GM12873 (cell line): Measurements from ENCODE around the gene ERCC5.
A peak's percentile ranks its signal among the peaks of the same experiment; 100 is the strongest.

ENCODE experiments used
- CTCF ChIP-seq: IDR thresholded peaks from 2 replicates; pipeline ENCODE4 v1.5.1; 2012; ENCODE audit warnings: low read depth, mild to moderate bottlenecking, moderate library complexity, low read length, control low read depth; ENCODE audit not compliant: insufficient read depth; ENCODE audit errors: missing control alignments

Gene ERCC5

GRCh38 chr13:102863590-102863989 is 17.8 kb downstream of the ERCC5 start:
- TF ChIP-seq CTCF = no peak

- no peak for TF ChIP-seq CTCF
Observed at GRCh38 chr13:102868366-102868936, 22.6 kb downstream of the ERCC5 start.

GRCh38 chr13:102869948-102870676 is 24.3 kb downstream of the ERCC5 start:
- peak; percentile 2 for TF ChIP-seq CTCF

GRCh38 chr13:102870677-102871415 is 25.0 kb downstream of the ERCC5 start:
- peak; percentile 72 for TF ChIP-seq CTCF

GRCh38 chr13:102872131-102872530 is 26.3 kb downstream of the ERCC5 start:
- TF ChIP-seq CTCF = no peak

DNA sequence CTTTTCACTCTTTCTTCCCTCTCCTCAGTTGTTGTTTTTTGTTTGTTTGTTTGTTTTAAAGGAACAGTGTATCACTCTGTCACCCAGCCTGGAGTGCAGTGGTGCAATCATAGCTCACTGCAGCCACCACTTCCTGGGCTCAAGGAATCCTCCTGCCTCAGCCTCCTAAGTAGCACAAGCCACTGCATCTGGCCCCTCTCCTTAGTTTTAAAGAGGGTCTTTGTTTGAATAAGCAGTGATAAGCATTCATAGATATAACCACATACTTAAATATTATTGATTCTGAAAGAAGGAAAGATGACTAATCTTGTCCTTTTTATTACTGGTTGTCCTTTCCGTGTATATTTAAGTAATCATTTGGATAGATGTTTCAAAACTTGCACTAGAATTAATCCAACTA is 26.7 kb downstream of the ERCC5 start:
- no peak for TF ChIP-seq CTCF

GRCh38 chr13:102873653-102874052 is 27.8 kb downstream of the ERCC5 start:
- TF ChIP-seq CTCF = no peak
